ENCODE measurements around the gene CD300LG. TPM values are rescaled to one million over a fixed set of nuclear protein-coding genes. Genes with fewer than 3 reads are reported as not detected.

Gene CD300LG
- total RNA-seq, 6 experiments from 2014 or later: 0.12 to 0.73 (median 0.55) TPM; not detected in 1

DNA sequence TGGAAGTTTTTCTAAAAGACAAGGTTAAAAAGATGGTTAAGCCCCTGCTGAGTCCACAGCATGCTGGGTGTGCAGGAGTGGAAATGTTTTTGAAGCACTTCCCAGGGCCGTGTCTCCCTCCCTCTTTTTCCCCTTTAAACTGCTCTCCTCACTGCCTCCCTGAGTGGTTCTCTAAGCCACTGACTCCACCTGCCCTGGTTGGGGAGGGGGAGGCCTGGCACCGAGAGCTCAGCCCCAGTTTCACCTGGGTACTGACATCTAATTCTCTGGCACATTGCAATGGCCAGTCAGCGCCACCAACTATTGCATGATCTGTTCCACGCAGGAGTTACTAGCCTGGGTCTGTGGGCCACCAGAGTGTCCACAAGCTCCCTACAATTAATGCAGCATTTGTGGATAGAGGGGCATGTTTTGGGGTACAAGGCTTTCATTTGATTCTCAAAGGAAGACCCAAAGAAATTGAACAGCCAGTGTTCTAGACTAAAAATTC lies 36.7 kb upstream of the CD300LG start:
- Histone ChIP-seq H3K27ac (no peak overlapping the region), H3K4me3 (no peak overlapping the region), H3K9me3 (no peaks in the 10 kb centered on the region), H3K36me3 (no peaks in the 10 kb centered on the region), H3K27me3 (no peaks in the 10 kb centered on the region), H3K4me1 (no peaks in the 10 kb centered on the region)
- 75% methylated on average over 2 of the region's 4 CpGs for whole genome bisulfite sequencing (ENCODE audit: insufficient coverage, low coverage, low lambda C conversion rate, missing lambda C conversion rate)
- no peak for TF ChIP-seq POLR2A (IDR thresholded peaks at IDR 0.05)
- TF ChIP-seq, protein P1, sequence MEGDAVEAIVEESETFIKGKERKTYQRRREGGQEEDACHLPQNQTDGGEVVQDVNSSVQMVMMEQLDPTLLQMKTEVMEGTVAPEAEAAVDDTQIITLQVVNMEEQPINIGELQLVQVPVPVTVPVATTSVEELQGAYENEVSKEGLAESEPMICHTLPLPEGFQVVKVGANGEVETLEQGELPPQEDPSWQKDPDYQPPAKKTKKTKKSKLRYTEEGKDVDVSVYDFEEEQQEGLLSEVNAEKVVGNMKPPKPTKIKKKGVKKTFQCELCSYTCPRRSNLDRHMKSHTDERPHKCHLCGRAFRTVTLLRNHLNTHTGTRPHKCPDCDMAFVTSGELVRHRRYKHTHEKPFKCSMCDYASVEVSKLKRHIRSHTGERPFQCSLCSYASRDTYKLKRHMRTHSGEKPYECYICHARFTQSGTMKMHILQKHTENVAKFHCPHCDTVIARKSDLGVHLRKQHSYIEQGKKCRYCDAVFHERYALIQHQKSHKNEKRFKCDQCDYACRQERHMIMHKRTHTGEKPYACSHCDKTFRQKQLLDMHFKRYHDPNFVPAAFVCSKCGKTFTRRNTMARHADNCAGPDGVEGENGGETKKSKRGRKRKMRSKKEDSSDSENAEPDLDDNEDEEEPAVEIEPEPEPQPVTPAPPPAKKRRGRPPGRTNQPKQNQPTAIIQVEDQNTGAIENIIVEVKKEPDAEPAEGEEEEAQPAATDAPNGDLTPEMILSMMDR (IDR thresholded peaks at IDR 0.05): no peak
- ATAC-seq (no peak), DNase-seq (no peak)
- intact Hi-C loops (cut with DNase I): no loop called here

DNA sequence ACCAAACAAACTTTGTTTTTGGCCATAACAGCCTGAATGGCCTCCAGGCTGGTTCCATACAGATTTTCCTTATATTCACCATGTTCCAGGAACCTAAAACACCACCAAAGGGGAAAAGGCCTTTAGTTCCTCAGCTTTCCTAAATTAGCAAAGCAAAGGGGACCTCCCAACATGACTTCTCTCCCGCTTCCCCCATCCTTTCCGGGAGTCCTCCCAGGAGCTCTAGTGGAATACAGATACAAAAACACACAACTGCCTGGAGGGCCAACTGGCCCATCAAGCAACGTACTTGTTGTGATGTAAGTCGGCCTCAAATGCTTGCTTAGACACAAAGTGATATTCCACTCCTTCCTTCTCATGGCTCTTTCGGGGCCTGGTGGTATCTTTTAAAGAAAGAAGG lies 36.2 kb upstream of the CD300LG start:
- TF ChIP-seq, protein P1 (IDR thresholded peaks at IDR 0.05): no peak
- no peak for TF ChIP-seq POLR2A (IDR thresholded peaks at IDR 0.05)
- DNase-seq (no peak), ATAC-seq (no peak)
- WGBS (ENCODE audit: insufficient coverage, low coverage, low lambda C conversion rate, missing lambda C conversion rate): 83% methylated on average over 5 of the region's 5 CpGs
- H3K36me3 ChIP-seq: no peaks in the 10 kb centered on the region
- intact Hi-C loops (cut with DNase I): no loop called here
- no peak overlapping the region for H3K27ac ChIP-seq
- no peak overlapping the region for H3K4me3 ChIP-seq
- no peaks in the 10 kb centered on the region for H3K27me3 ChIP-seq
- no peaks in the 10 kb centered on the region for H3K4me1 ChIP-seq
- H3K9me3 ChIP-seq: no peaks in the 10 kb centered on the region

DNA sequence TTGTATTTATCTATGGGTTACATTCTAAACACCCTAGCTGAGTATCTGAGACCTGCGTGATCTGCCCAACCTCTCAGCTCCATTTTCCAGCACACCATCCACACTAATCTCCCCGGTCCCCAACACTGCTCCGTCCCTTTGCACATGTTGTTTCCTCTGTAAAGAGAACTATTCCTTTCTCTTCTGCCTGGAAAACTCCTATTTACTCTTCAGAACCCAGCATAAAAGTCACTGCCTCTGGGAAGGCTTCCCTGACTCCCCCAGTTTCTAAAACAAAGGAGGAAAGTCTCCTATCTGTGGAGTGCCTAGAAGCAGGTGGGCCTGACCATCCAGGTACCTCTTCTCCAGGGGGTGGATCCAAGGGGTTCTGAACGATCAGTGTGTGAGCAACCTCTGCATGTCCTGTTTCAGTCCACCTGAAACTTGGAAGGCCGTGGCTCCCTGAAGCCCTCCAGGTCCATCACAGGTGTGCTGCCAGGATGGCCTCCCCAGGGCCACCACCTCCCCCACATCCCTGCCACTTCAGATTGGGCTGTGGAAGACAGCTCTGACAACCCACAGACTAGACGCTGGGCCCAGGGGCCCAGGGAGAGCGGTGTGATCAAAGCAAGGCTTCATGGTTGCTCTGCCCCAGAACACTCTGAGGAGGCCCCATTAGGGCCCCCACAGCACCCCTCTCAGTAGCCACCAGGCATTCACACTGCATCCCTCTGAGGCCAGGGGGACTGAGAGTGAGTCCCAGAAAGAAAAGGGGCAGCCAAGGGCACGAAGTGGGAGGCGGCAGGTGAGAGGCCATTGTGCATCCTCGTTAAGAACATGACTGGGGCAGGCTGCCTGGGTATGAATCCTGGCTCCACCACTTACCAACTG lies 34.3 kb upstream of the CD300LG start:
- Histone ChIP-seq H3K27ac (no peak overlapping the region), H3K4me1 (no peaks in the 10 kb centered on the region), H3K27me3 (no peaks in the 10 kb centered on the region), H3K9me3 (no peaks in the 10 kb centered on the region), H3K4me3 (no peak overlapping the region), H3K36me3 (no peaks in the 10 kb centered on the region)
- TF ChIP-seq POLR2A (IDR thresholded peaks at IDR 0.05): no peak
- TF ChIP-seq, protein P1 (IDR thresholded peaks at IDR 0.05): no peak
- ATAC-seq (no peak), DNase-seq (no peak)
- WGBS (ENCODE audit: insufficient coverage, low coverage, low lambda C conversion rate, missing lambda C conversion rate): 93% methylated on average over 6 of the region's 10 CpGs
- intact Hi-C loops (cut with DNase I): no loop called here

DNA sequence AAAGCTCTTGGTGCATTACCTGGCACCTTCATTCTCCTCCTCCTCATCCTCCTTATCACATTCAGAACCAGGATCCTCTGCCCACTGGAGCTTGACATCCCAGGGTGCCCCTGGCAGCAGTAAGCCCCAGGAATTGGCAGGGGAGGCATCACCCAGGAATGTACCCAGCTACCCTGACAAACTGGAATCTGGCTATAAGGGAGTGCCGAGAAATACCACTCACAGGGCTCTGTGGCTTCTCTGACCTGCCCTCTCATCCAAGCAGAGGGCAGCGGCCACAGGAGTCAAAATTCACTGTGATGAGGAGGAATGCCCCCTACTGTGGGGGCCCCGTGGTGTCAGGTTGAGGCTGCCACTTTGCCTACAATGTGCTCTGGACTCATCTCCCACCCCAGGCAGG lies 33.6 kb upstream of the CD300LG start:
- H3K36me3 ChIP-seq: no peaks in the 10 kb centered on the region
- no peak overlapping the region for H3K27ac ChIP-seq
- DNase-seq (no peak), ATAC-seq (no peak)
- H3K9me3 ChIP-seq: no peaks in the 10 kb centered on the region
- no peaks in the 10 kb centered on the region for H3K27me3 ChIP-seq
- TF ChIP-seq, protein P1 (IDR thresholded peaks at IDR 0.05): no peak
- no peak for TF ChIP-seq POLR2A (IDR thresholded peaks at IDR 0.05)
- WGBS (ENCODE audit: insufficient coverage, low coverage, low lambda C conversion rate, missing lambda C conversion rate): no CpG with 5 or more reads among the region's 3 CpGs
- H3K4me1 ChIP-seq: no peaks in the 10 kb centered on the region
- H3K4me3 ChIP-seq: no peak overlapping the region
- intact Hi-C loops (cut with DNase I): no loop called here

All from right lobe of liver (tissue), 6 donors.